Measurements from ENCODE around the gene NELFA. TPM values are rescaled to one million over a fixed set of nuclear protein-coding genes. Genes with fewer than 3 reads are reported as not detected.

The NELFA gene
- total and polyA plus RNA-seq, 2 of the 13 experiments (the other 11 are each of a cell fraction or from before 2014, with no cell fraction given): 13.3 to 18.5 TPM

DNA sequence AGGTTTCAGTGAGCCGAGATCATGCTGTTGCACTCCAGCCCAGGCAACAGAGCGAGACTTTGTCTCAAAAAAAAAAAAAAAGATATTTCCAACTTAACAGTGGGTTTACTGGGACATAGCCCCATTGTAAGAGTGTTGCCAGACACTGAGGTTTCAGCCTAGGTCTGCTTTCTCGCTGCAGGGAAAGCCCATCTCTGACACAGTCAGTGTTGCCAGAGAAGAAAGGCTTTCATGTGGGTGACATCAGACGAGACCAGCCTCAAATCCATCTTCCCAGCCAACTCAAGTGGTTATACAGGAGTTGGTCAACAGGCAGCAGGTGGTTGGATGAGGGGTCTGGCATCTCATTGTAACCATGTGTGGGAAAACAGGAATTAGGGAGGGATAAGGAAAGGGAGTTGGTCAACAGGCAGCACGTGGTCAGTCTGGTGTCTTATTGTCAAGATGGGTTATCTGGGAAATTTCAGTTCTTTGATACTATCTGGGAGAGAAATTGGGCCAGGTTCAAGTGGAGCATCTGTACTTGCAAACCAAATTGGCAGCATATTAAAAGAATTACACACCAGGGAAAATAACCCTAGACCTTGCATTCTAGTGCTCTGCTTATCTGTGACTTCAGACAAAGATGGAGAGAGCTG, 41.1 kb downstream of the NELFA start:
- no peak overlapping the region for H2AFZ ChIP-seq (ENCODE audit: low read length)
- no peaks in the 10 kb centered on the region for H4K20me1 ChIP-seq (ENCODE audit: insufficient read depth, low read length)
- H3K9ac ChIP-seq (ENCODE audit: insufficient read depth, low read depth, low read length): no peak overlapping the region
- no peaks in the 10 kb centered on the region for H3K27me3 ChIP-seq (ENCODE audit: control insufficient read depth in 1 of 2, insufficient read depth in 2 of 2, low read length in 2 of 2)
- WGBS (ENCODE audit: low lambda C conversion rate): 97% methylated on average over 5 of the region's 5 CpGs
- FAIRE-seq (no peak), DNase-seq (ENCODE audit: low spot score) (no peak), ATAC-seq (no peak)
- in situ Hi-C loops (cut with HindIII; ENCODE audit: extremely low pct_ligation_motif_present, low pct_unique_long_range_greater_than_20kb) (no loop called here), intact Hi-C loops (cut with micrococcal nuclease; ENCODE audit: unreplicated experiment) (no loop called here)
- H3K27ac ChIP-seq (ENCODE audit: extremely low read length, insufficient read depth, low read length): no peak overlapping the region
- H3K4me3 ChIP-seq (replicated peaks in 1 of 3; ENCODE audit: insufficient read depth in 1 of 3, low read depth in 2 of 3, low read length in 3 of 3): no peak overlapping the region
- H3K4me2 ChIP-seq (ENCODE audit: low read depth, low read length): no peak overlapping the region
- H3K36me3 ChIP-seq (replicated peaks in 1 of 2; ENCODE audit: control insufficient read depth in 1 of 2, insufficient read depth in 2 of 2, low read length in 2 of 2): peaks cover 27 to 86% of the 10 kb centered on the region in 2 experiments
- TF ChIP-seq SMAD1 (CRISPR knock-in tag; IDR thresholded peaks at IDR 0.05; ENCODE audit: borderline replicate concordance, low read depth): no peak
- TF ChIP-seq, protein P1, sequence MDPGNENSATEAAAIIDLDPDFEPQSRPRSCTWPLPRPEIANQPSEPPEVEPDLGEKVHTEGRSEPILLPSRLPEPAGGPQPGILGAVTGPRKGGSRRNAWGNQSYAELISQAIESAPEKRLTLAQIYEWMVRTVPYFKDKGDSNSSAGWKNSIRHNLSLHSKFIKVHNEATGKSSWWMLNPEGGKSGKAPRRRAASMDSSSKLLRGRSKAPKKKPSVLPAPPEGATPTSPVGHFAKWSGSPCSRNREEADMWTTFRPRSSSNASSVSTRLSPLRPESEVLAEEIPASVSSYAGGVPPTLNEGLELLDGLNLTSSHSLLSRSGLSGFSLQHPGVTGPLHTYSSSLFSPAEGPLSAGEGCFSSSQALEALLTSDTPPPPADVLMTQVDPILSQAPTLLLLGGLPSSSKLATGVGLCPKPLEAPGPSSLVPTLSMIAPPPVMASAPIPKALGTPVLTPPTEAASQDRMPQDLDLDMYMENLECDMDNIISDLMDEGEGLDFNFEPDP (CRISPR knock-in tag; conservative IDR thresholded peaks at IDR 0.05): no peak
- H3K4me1 ChIP-seq (ENCODE audit: insufficient read depth, low read length): peaks cover 12% of the 10 kb centered on the region; the same call in 1 of the 2 replicates
- no TSS peak for BruUV-seq (replicated peaks)
- no peaks in the 10 kb centered on the region for H3K79me2 ChIP-seq (ENCODE audit: insufficient read depth, low read length)
- CTCF ChIA-PET (ENCODE audit: low intra/inter-chr PET ratio, low total read pairs): no interaction called here
- POLR2A ChIA-PET: no interaction called here
- H3K9me3 ChIP-seq (ENCODE audit: low read length): no peaks in the 10 kb centered on the region

DNA sequence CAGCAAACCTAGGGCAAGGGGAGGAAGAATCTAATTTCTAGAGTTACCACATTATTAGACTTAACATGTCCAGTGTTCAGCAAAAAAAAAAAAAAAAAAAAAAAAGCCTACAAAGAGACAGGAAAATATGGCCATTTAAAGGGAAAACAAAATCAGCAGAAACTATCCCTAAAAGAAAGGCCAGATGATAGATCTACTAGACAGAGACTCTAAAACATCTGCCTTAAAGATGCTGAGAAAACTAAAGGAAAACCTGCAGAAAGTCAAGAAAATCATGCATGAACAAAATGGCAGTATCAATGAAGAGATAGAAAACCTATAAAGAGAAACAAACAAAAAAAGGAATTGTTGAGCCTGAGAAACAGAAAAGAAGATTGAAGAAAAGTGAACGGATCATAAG, 43.8 kb downstream of the NELFA start:
- intact Hi-C loops (cut with micrococcal nuclease; ENCODE audit: unreplicated experiment) (no loop called here), in situ Hi-C loops (cut with HindIII; ENCODE audit: extremely low pct_ligation_motif_present, low pct_unique_long_range_greater_than_20kb) (no loop called here)
- FAIRE-seq (no peak), DNase-seq (ENCODE audit: low spot score) (no peak), ATAC-seq (no peak)
- no peak overlapping the region for H3K27ac ChIP-seq (ENCODE audit: extremely low read length, insufficient read depth, low read length)
- H2AFZ ChIP-seq (ENCODE audit: low read length): no peak overlapping the region
- H3K9ac ChIP-seq (ENCODE audit: insufficient read depth, low read depth, low read length): no peak overlapping the region
- H3K79me2 ChIP-seq (ENCODE audit: insufficient read depth, low read length): no peaks in the 10 kb centered on the region
- POLR2A ChIA-PET: no interaction called here
- CTCF ChIA-PET (ENCODE audit: low intra/inter-chr PET ratio, low total read pairs): no interaction called here
- peaks cover 34 to 85% of the 10 kb centered on the region in 2 experiments for H3K36me3 ChIP-seq (replicated peaks in 1 of 2; ENCODE audit: control insufficient read depth in 1 of 2, insufficient read depth in 2 of 2, low read length in 2 of 2)
- no peaks in the 10 kb centered on the region for H4K20me1 ChIP-seq (ENCODE audit: insufficient read depth, low read length)
- peaks cover 18% of the 10 kb centered on the region; the same call in 1 of the 2 replicates for H3K4me1 ChIP-seq (ENCODE audit: insufficient read depth, low read length)
- WGBS (ENCODE audit: low lambda C conversion rate): 100% methylated on average over 1 of the region's 1 CpG
- no peak overlapping the region for H3K4me2 ChIP-seq (ENCODE audit: low read depth, low read length)
- BruUV-seq (replicated peaks): no TSS peak
- no peaks in the 10 kb centered on the region for H3K9me3 ChIP-seq (ENCODE audit: low read length)
- H3K4me3 ChIP-seq (replicated peaks in 1 of 3; ENCODE audit: insufficient read depth in 1 of 3, low read depth in 2 of 3, low read length in 3 of 3): no peak overlapping the region
- no peaks in the 10 kb centered on the region for H3K27me3 ChIP-seq (ENCODE audit: control insufficient read depth in 1 of 2, insufficient read depth in 2 of 2, low read length in 2 of 2)
- TF ChIP-seq JUN (CRISPR knock-in tag; IDR thresholded peaks at IDR 0.05) (no peak), SALL1 (CRISPR knock-in tag; IDR thresholded peaks at IDR 0.05) (no peak), ZNF44 (CRISPR knock-in tag; IDR thresholded peaks at IDR 0.05) (no peak), MTF2 (CRISPR knock-in tag; IDR thresholded peaks at IDR 0.05; ENCODE audit: borderline replicate concordance) (no peak), PRMT3 (CRISPR knock-in tag; IDR thresholded peaks at IDR 0.05; ENCODE audit: borderline replicate concordance, low read depth) (no peak), CHD4 (IDR thresholded peaks at IDR 0.05; ENCODE audit: borderline replicate concordance, low read length) (no peak), ZSCAN20 (CRISPR knock-in tag; IDR thresholded peaks at IDR 0.05; ENCODE audit: borderline replicate concordance) (no peak), ARNT2 (CRISPR knock-in tag; IDR thresholded peaks at IDR 0.05; ENCODE audit: low read depth) (no peak), ZMYM2 (CRISPR knock-in tag; IDR thresholded peaks at IDR 0.05) (no peak)
- TF ChIP-seq, protein P2, sequence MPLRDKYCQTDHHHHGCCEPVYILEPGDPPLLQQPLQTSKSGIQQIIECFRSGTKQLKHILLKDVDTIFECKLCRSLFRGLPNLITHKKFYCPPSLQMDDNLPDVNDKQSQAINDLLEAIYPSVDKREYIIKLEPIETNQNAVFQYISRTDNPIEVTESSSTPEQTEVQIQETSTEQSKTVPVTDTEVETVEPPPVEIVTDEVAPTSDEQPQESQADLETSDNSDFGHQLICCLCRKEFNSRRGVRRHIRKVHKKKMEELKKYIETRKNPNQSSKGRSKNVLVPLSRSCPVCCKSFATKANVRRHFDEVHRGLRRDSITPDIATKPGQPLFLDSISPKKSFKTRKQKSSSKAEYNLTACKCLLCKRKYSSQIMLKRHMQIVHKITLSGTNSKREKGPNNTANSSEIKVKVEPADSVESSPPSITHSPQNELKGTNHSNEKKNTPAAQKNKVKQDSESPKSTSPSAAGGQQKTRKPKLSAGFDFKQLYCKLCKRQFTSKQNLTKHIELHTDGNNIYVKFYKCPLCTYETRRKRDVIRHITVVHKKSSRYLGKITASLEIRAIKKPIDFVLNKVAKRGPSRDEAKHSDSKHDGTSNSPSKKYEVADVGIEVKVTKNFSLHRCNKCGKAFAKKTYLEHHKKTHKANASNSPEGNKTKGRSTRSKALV (CRISPR knock-in tag; IDR thresholded peaks at IDR 0.05): no peak
- TF ChIP-seq, protein P3, sequence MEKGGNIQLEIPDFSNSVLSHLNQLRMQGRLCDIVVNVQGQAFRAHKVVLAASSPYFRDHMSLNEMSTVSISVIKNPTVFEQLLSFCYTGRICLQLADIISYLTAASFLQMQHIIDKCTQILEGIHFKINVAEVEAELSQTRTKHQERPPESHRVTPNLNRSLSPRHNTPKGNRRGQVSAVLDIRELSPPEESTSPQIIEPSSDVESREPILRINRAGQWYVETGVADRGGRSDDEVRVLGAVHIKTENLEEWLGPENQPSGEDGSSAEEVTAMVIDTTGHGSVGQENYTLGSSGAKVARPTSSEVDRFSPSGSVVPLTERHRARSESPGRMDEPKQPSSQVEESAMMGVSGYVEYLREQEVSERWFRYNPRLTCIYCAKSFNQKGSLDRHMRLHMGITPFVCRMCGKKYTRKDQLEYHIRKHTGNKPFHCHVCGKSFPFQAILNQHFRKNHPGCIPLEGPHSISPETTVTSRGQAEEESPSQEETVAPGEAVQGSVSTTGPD (CRISPR knock-in tag; IDR thresholded peaks at IDR 0.05): no peak
